HepG2 (cell line): ENCODE results near the gene C1orf159. TPM values are rescaled to one million over a fixed set of nuclear protein-coding genes. Genes with fewer than 3 reads are reported as not detected.

Experiments used
- ATAC-seq: fragments of 200-7000 bp; cut with Tn5 transposase; 3 replicates; pipeline ENCODE4 v1.9.1; 2020; ENCODE audit warnings: mild to moderate bottlenecking, moderate library complexity
- BruUV-seq: library from RNA; stranded (reverse); fragments of 400-500 nt; replicated peaks from 2 replicates; lab custom pipeline; 2021; lab: Mats Ljungman, UMichigan
- CTCF ChIA-PET: fragments of 300-600 bp; formaldehyde crosslinking; extraction: SDS; loops from one replicate; lab custom pipeline; 2021; ENCODE audit warnings: low total read pairs, inconsistent platforms, low intra/inter-chr PET ratio; lab: Yijun Ruan, JAX
- POLR2A ChIA-PET: fragments of 350-600 bp; sonication (Branson Sonifier 250); formaldehyde crosslinking; loops from one replicate; lab custom pipeline; 2020; ENCODE audit warnings: antibody characterized with exemption, inconsistent platforms; lab: Yijun Ruan, JAX
- DNase-seq: peaks from one replicate; pipeline ENCODE4 v3.0.0-alpha.2; 2015; ENCODE audit warnings: low spot score
- FAIRE-seq: peaks from 3 replicates; lab custom pipeline; 2011; peaks lifted over from hg19 to GRCh38; lab: Jason Lieb, UNC
- H2AFZ ChIP-seq: one replicate; pipeline ENCODE4 v1.6.1; 2011; ENCODE audit warnings: low read length, inconsistent platforms
- H3K27ac ChIP-seq: fragments of 300-600 bp; 3 replicates; pipeline ENCODE4 v1.8.0; 2011; ENCODE audit warnings: mixed run types, mild to moderate bottlenecking, mixed read lengths, low read length, inconsistent platforms; ENCODE audit not compliant: insufficient read depth; ENCODE audit errors: extremely low read length
- H3K27me3 ChIP-seq, 2 experiments: fragments of 200-600 bp in 1 of 2; 2 replicates in 1 of 2; 3 replicates in 1 of 2; pipeline versions ENCODE4 v1.6.0 to v1.8.0; 2011; ENCODE audit warnings: low read length in 2 of 2, mild to moderate bottlenecking in 2 of 2, moderate library complexity in 2 of 2, inconsistent platforms in 1 of 2; ENCODE audit not compliant: insufficient read depth in 2 of 2, control insufficient read depth in 1 of 2
- H3K36me3 ChIP-seq, 2 experiments: fragments of 200-600 bp in 1 of 2; replicated peaks in 1 of 2; 2 replicates in 1 of 2; 3 replicates in 1 of 2; pipeline versions ENCODE4 v1.5.1 to v1.8.0; 2011; ENCODE audit warnings: low read length in 2 of 2, inconsistent platforms in 1 of 2; ENCODE audit not compliant: insufficient read depth in 2 of 2, control insufficient read depth in 1 of 2
- H3K4me1 ChIP-seq: 2 replicates; pipeline ENCODE4 v1.5.1; 2012; ENCODE audit warnings: low read length, inconsistent platforms; ENCODE audit not compliant: insufficient read depth
- H3K4me2 ChIP-seq: 2 replicates; pipeline ENCODE4 v1.6.0; 2011; ENCODE audit warnings: low read depth, low read length, inconsistent platforms
- H3K4me3 ChIP-seq, 3 experiments: fragments of 200-600 bp in 1 of 3; sonication (generic), shearing (Covaris generic) in 1 of 3; replicated peaks in 1 of 3; 2 replicates each; pipeline ENCODE4 v1.5.1; 2011 to 2016; ENCODE audit warnings: low read length in 3 of 3, inconsistent platforms in 2 of 3, low read depth in 2 of 3, mild to moderate bottlenecking in 2 of 3, control low read depth in 1 of 3, mixed read lengths in 1 of 3; ENCODE audit not compliant: insufficient read depth in 1 of 3
- H3K79me2 ChIP-seq: one replicate; pipeline ENCODE4 v1.6.1; 2011; ENCODE audit warnings: low read length, inconsistent platforms; ENCODE audit not compliant: insufficient read depth
- H3K9ac ChIP-seq: 2 replicates; pipeline ENCODE4 v1.6.0; 2011; ENCODE audit warnings: mild to moderate bottlenecking, low read depth, low read length, inconsistent platforms; ENCODE audit not compliant: insufficient read depth
- H3K9me3 ChIP-seq: 2 replicates; pipeline ENCODE4 v1.5.1; 2012; ENCODE audit warnings: mild to moderate bottlenecking, low read length
- H4K20me1 ChIP-seq: 2 replicates; pipeline ENCODE4 v1.6.0; 2011; ENCODE audit warnings: inconsistent platforms, mild to moderate bottlenecking, low read length, moderate library complexity; ENCODE audit not compliant: insufficient read depth
- AHR ChIP-seq: IDR thresholded peaks from 2 replicates; pipeline ENCODE4 v1.6.1; 2018; ENCODE audit warnings: missing genetic modification reagents, missing compliant biosample characterization
- ARNT2 ChIP-seq: sonication (generic); formaldehyde crosslinking; IDR thresholded peaks from 2 replicates; pipeline ENCODE4 v1.8.0; 2022; ENCODE audit warnings: mild to moderate bottlenecking, low read depth, missing genetic modification reagents, moderate library complexity
- EP300 ChIP-seq, 3 experiments: sonication (generic) in 1 of 3; formaldehyde crosslinking in 1 of 3; IDR thresholded peaks; 2 replicates each; pipeline versions ENCODE4 v1.5.1 to v1.6.1; 2011 to 2020; ENCODE audit warnings: low read depth in 2 of 3, low read length in 2 of 3, borderline replicate concordance in 1 of 3, improper control_type of control experiment in 1 of 3, mild to moderate bottlenecking in 1 of 3, missing genetic modification reagents in 1 of 3, moderate library complexity in 1 of 3
- HNF1A ChIP-seq, 2 experiments: sonication (generic) in 1 of 2; formaldehyde crosslinking in 1 of 2; IDR thresholded peaks; 2 replicates each; pipeline versions ENCODE4 v1.4.0 to v1.6.1; 2016 to 2020; ENCODE audit warnings: borderline replicate concordance in 1 of 2, low read depth in 1 of 2, mild to moderate bottlenecking in 1 of 2, missing genetic modification reagents in 1 of 2
- KDM5B ChIP-seq: sonication (generic); formaldehyde crosslinking; IDR thresholded peaks from 2 replicates; pipeline ENCODE4 v1.4.0; 2020; ENCODE audit warnings: missing genetic modification reagents, mild to moderate bottlenecking, borderline replicate concordance
- PHF5A ChIP-seq: IDR thresholded peaks from one replicate; pipeline ENCODE4 v1.6.1; 2018; ENCODE audit warnings: low read depth, missing genetic modification reagents; ENCODE audit not compliant: unreplicated experiment
- SNAPC2 ChIP-seq: sonication (generic); formaldehyde crosslinking; IDR thresholded peaks from 2 replicates; pipeline ENCODE4 v1.8.1; 2022; ENCODE audit warnings: mild to moderate bottlenecking, missing genetic modification reagents
- ZBED4 ChIP-seq: sonication (generic); formaldehyde crosslinking; IDR thresholded peaks from 2 replicates; pipeline ENCODE4 v1.4.0; 2020; ENCODE audit warnings: missing genetic modification reagents, borderline replicate concordance
- ZFP90 ChIP-seq: sonication (generic); formaldehyde crosslinking; IDR thresholded peaks from 2 replicates; pipeline ENCODE4 v1.8.0; 2022; ENCODE audit warnings: missing genetic modification reagents, mild to moderate bottlenecking, inconsistent platforms, borderline replicate concordance
- ZNF672 ChIP-seq: sonication (generic); formaldehyde crosslinking; IDR thresholded peaks from 2 replicates; pipeline ENCODE4 v1.8.1; 2022; ENCODE audit warnings: missing genetic modification reagents
- ZNF720 ChIP-seq: sonication (generic); formaldehyde crosslinking; IDR thresholded peaks from 2 replicates; pipeline ENCODE4 v1.4.0; 2020; ENCODE audit warnings: missing genetic modification reagents
- WGBS: methylation state at CpG from one replicate; pipeline ENCODE4 v1.1.6; 2017; ENCODE audit warnings: low lambda C conversion rate; 5-methylcytosine and 5-hydroxymethylcytosine counted together
- in situ Hi-C: cut with HindIII; loops from 2 replicates; pipeline ENCODE4 v1.10.0; 2017; ENCODE audit warnings: low pct_unique_long_range_greater_than_20kb; ENCODE audit not compliant: extremely low pct_ligation_motif_present
- intact Hi-C: fragments of 100-400 bp; cut with micrococcal nuclease; formaldehyde crosslinking; loops from one replicate; pipeline ENCODE4 v1.10.0; 2022; ENCODE audit not compliant: unreplicated experiment
- polyA plus RNA-seq, 8 experiments: library from polyadenylated mRNA; depleted of rRNA in 3 of 8; stranded (reverse) in 7 of 8; unstranded in 1 of 8; fragments of >200 nt; fragmentation: Illumina TruSeq in 4 of 8; extraction: Trizol in 4 of 8; gene quantifications; 2 replicates each; pipeline versions ENCODE4 v1.2.1 to v1.2.3, GENCODE V29; 2011 to 2016; ENCODE audit warnings: low read depth in 4 of 8, missing spikeins in 1 of 8, mixed read lengths in 1 of 8; ENCODE audit not compliant: insufficient read depth in 1 of 8
- total RNA-seq, 5 experiments: library from RNA; depleted of rRNA; stranded (reverse); fragments of >200 nt; fragmentation: Illumina TruSeq; extraction: Trizol; gene quantifications; 2 replicates each; pipeline ENCODE4 v1.2.3, GENCODE V29; 2016; ENCODE audit warnings: low read depth in 1 of 5

Gene C1orf159
- total and polyA plus RNA-seq, 2 of the 13 experiments (the other 11 are each of a cell fraction or from before 2014, with no cell fraction given), result 3.8 to 6.7 TPM

- Histone ChIP-seq H3K4me1 (peaks cover 14% of the 10 kb centered on the region), H4K20me1 (no peaks in the 10 kb centered on the region), H3K36me3 (no peaks in the 10 kb centered on the region), H3K9me3 (no peaks in the 10 kb centered on the region), H3K4me3 (no peak overlapping the region), H3K27me3 (no peaks in the 10 kb centered on the region), H3K4me2 (no peak overlapping the region), H2AFZ (no peak overlapping the region), H3K27ac (no peak overlapping the region)
- no TSS peak for BruUV-seq
- intact Hi-C loops, result no loop called here
- ChIA-PET CTCF (no interaction called here), POLR2A (interaction anchor here (1.0 kb wide), 1 partner anchor 193 kb away, joined by 3 read pairs; no protein-coding TSS in a partner anchor)
- FAIRE-seq (no peak), ATAC-seq (no peak)
- in situ Hi-C loops, result no loop called here
- TF ChIP-seq PHF5A, result no peak
- TF ChIP-seq HNF1A (IDR thresholded peaks at IDR 0.05; ENCODE audit: low read depth), result no peak
- TF ChIP-seq HNF1A (CRISPR knock-in tag; IDR thresholded peaks at IDR 0.05; ENCODE audit: borderline replicate concordance), result no peak
- no peak for TF ChIP-seq ZNF720 (CRISPR knock-in tag)
- no peak for TF ChIP-seq AHR (CRISPR knock-in tag)
- TF ChIP-seq ZNF672 (CRISPR knock-in tag), result no peak
- no peak for TF ChIP-seq ZBED4 (CRISPR knock-in tag)
- TF ChIP-seq ZFP90 (CRISPR knock-in tag), result no peak
- no peak for TF ChIP-seq ARNT2
- no peak for TF ChIP-seq KDM5B
- TF ChIP-seq SNAPC2 (CRISPR knock-in tag), result no peak
- TF ChIP-seq EP300 (IDR thresholded peaks at IDR 0.05; ENCODE audit: low read depth in 2 of 2, low read length in 2 of 2), result no peak
- no peak for TF ChIP-seq EP300 (CRISPR knock-in tag; IDR thresholded peaks at IDR 0.05; ENCODE audit: borderline replicate concordance)
- TF ChIP-seq, all 625 proteins: peak for 0
- Histone ChIP-seq H3K9ac (no peak overlapping the region), H3K79me2 (no peaks in the 10 kb centered on the region)
- WGBS, result 88% methylated on average over 19 of the region's 52 CpGs
- DNase-seq, result no peak
Measured at GRCh38 chr1:1081311-1082238, 34.3 kb downstream of the C1orf159 start.
